HFF-Myc (cell line): ENCODE results near the gene ACAN.

Experiments used
- DNase-seq: peaks from one replicate; pipeline ENCODE4 v3.0.0-alpha.2; 2011; ENCODE audit warnings: low read depth; ENCODE audit errors: extremely low read depth
- H3K4me3 ChIP-seq: replicated peaks from 2 replicates; pipeline ENCODE4 v1.5.1; 2011; ENCODE audit warnings: low read depth, mild to moderate bottlenecking, control low read depth, low read length
- TF ChIP-seq, protein P1 (sequence below): IDR thresholded peaks from 2 replicates; pipeline ENCODE4 v1.5.1; 2012; ENCODE audit warnings: mild to moderate bottlenecking, low read depth, low read length, control low read depth; ENCODE audit errors: missing control alignments

The ACAN gene

DNA sequence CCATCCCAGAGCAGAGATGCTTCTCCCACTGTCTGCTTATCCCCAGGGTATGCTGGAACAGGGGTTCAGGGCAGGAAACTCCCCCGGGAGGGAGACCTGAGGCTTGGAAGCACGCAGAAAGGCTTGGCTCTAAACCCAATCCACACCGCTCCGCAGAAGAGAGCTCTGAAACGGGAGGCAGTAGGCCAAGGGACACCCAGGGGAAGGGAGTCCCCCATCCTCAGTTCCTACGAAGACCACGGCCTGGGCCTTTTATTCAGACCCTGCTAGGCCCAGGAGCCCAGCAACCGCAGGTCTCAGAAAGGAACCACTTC lies 93.9 kb downstream of the ACAN start:
- DNase-seq = no peak
- no peak overlapping the region for H3K4me3 ChIP-seq
- TF ChIP-seq, protein P1, sequence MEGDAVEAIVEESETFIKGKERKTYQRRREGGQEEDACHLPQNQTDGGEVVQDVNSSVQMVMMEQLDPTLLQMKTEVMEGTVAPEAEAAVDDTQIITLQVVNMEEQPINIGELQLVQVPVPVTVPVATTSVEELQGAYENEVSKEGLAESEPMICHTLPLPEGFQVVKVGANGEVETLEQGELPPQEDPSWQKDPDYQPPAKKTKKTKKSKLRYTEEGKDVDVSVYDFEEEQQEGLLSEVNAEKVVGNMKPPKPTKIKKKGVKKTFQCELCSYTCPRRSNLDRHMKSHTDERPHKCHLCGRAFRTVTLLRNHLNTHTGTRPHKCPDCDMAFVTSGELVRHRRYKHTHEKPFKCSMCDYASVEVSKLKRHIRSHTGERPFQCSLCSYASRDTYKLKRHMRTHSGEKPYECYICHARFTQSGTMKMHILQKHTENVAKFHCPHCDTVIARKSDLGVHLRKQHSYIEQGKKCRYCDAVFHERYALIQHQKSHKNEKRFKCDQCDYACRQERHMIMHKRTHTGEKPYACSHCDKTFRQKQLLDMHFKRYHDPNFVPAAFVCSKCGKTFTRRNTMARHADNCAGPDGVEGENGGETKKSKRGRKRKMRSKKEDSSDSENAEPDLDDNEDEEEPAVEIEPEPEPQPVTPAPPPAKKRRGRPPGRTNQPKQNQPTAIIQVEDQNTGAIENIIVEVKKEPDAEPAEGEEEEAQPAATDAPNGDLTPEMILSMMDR = no peak

DNA sequence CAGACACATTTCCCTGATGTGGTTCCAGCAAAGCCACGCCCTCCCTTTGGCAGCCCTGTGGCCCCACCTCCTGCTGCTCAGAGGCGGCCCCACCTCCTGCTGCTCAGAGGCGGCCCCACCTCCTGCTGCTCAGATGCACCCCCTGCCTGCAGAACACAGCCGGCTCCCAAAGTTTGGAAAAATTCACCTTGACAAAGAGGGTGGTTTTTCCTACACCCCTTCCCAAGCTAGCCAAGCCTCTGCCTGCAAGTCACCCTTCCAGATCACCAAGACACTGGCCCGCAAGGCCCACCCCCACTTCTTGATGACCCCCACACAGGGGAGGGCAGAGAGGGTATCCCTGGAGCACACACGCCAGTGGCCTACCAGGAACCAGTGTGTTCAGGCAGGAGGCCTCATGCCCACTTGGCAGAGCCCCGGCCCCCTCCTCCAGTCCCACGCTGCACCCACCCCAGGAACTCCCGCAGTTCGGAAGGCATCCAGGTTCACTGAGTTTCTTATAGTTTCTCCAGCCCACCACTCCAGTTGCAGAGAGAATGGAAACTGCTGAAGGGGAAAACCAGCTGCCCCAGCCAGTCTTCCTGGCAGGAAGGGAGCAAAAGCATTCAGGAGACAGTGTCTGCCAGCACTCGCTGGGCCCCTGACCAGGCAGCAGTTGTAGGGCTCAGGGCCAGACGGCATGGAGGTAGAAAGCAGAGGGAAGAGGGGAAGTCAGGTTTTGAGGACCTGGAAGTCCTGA lies 94.4 kb downstream of the ACAN start:
- H3K4me3 ChIP-seq = no peak overlapping the region
- TF ChIP-seq, protein P1 = peak; percentile 70
- DNase-seq = no peak

DNA sequence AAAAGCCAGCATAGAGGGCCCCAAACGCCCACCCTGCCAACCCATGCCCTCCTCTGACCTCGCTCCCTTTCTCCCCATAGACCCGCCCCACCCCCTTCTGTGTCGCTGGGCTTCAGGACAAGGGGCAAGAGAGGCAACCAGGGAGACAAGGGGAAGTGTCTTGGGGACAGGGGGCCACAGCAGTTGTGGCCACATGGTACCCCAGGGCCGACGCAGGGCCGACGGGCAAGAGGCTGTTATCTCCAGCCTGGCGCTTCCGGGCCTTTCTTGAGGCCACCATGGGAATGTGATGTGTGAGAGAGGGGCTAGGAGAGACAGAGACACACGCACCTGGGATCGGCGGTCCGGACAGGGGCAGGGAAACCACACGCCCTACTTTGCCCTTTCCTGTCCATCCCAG lies 95.5 kb downstream of the ACAN start:
- TF ChIP-seq, protein P1 = no peak
- H3K4me3 ChIP-seq = no peak overlapping the region
- no peak for DNase-seq

DNA sequence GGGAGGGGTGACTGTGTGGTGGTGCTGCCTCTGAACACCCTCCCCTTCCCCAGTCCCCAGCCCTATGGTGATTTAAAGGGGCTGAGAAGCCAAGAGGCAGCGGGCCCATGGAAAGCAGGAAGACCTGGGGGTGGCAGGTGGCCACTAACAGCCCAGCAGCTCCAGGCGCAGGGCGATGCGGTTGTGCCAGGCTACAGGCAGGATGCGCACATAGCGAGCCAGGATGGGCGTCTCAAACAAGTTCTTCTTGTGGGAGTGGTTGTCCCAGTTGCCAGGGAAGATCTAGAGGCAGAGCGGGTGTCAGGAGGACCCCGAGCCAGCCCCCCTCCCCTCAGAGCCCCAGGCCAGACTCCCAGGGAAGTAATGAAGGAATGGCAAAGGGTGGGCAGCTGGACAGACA lies 96.0 kb downstream of the ACAN start:
- DNase-seq = no peak
- TF ChIP-seq, protein P1 = no peak
- no peak overlapping the region for H3K4me3 ChIP-seq

DNA sequence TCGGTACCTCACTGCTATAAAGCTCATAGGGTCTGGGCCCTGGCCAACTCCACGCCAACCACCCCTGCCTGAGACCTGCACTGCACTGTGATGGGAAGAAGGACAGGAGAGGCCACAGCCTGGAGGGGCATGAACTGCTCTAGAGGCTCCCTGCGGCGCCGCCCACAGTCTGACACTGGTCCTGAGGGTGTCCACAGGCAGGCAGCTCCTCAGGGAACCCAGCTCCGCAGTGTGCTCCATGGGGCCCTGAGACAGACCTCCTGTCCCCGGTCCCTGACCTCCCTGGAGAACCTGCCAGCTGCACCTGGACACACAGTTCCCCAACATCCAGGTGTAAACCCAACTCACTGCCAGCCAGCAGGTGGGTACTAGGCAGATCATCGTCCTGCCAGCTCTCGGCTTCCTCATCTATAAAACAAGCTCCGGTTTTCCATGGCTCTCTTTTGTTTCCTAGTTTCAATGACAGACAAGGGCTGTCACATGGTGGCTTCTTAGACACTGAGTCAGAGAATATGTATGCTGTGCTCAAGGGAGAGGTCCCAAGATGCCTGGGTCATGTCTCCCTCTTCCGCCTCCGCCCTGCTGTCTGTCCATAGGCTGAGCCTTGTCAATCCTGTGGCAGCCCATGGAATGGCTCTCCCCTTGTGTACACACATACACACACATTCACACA lies 97.2 kb downstream of the ACAN start:
- DNase-seq = no peak
- TF ChIP-seq, protein P1 = no peak
- no peak overlapping the region for H3K4me3 ChIP-seq

DNA sequence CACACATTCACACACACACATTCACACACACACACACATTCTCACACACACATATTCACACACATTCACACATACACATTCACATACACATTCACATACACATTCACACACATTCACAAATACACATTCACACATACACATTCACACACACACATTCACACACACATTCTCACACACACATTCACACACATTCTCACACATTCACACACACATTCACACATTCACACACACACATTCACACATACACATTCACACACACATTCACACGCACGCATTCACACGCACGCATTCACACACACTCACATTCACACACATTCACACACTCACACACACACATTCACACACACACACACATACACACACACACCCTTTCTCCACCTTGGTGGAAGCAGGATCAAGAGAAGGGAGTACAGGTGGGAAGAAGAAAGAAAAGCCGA lies 97.8 kb downstream of the ACAN start:
- H3K4me3 ChIP-seq = no peak overlapping the region
- TF ChIP-seq, protein P1 = no peak
- DNase-seq = no peak
